ENCODE data around the gene BACH2.

BACH2 gene

DNA sequence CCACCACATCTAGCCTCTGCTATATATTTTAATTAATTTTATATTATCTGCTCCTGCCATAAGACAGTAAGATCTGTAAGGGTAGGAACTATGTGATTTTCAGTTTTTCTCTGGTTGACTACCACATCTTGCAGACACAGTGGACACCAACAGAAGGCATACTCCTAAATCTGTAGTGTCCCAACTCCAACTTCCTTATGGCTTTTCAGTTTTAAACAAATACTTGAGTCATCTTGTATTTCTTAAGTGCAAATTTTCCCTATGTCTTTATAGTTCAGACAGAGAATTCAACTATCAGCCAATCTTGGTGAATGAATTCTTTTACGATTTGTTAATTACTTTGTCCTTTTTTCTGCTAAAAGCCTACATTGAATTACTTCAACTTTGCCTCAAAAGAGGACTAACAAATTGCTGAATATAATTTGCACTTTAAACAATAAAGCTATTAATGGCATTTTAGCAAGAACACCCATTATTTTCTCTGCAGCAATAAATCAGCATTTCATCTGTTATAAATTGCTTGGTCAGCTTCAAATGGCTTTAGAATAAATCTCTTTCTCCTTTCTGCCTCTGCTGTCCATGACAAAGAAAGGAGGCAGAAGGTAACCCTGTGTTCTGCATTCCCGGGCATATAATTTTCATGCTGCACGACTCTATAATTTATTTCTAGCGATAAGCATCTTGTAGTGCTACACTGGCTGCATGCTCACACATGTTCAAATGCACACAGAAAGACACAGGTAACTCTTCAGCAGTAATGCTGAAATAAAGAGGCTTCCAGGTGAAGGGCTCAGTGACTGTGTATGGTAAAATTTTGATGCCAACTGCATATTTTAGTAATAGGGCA lies 144.8 kb downstream of the BACH2 start:
- H3K4me3 ChIP-seq (ENCODE audit: low read depth, low read length) = no peak overlapping the region
- no peak overlapping the region for H2AFZ ChIP-seq
- H3K4me1 ChIP-seq = no peaks in the 10 kb centered on the region
- TF ChIP-seq, protein P1, sequence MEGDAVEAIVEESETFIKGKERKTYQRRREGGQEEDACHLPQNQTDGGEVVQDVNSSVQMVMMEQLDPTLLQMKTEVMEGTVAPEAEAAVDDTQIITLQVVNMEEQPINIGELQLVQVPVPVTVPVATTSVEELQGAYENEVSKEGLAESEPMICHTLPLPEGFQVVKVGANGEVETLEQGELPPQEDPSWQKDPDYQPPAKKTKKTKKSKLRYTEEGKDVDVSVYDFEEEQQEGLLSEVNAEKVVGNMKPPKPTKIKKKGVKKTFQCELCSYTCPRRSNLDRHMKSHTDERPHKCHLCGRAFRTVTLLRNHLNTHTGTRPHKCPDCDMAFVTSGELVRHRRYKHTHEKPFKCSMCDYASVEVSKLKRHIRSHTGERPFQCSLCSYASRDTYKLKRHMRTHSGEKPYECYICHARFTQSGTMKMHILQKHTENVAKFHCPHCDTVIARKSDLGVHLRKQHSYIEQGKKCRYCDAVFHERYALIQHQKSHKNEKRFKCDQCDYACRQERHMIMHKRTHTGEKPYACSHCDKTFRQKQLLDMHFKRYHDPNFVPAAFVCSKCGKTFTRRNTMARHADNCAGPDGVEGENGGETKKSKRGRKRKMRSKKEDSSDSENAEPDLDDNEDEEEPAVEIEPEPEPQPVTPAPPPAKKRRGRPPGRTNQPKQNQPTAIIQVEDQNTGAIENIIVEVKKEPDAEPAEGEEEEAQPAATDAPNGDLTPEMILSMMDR (IDR thresholded peaks at IDR 0.05) = no peak
- no peaks in the 10 kb centered on the region for H3K27me3 ChIP-seq (ENCODE audit: control insufficient read depth, insufficient read depth, low read length)
- H3K9ac ChIP-seq = no peak overlapping the region
- peaks cover under 1% of the 10 kb centered on the region for H3K79me2 ChIP-seq
- no peak overlapping the region for H3K27ac ChIP-seq
- H3K9me3 ChIP-seq (ENCODE audit: control insufficient read depth, low read length) = no peaks in the 10 kb centered on the region
- H3K4me2 ChIP-seq (ENCODE audit: low read length) = no peak overlapping the region
- no peaks in the 10 kb centered on the region for H3K36me3 ChIP-seq (ENCODE audit: control insufficient read depth, insufficient read depth, low read length)

DNA sequence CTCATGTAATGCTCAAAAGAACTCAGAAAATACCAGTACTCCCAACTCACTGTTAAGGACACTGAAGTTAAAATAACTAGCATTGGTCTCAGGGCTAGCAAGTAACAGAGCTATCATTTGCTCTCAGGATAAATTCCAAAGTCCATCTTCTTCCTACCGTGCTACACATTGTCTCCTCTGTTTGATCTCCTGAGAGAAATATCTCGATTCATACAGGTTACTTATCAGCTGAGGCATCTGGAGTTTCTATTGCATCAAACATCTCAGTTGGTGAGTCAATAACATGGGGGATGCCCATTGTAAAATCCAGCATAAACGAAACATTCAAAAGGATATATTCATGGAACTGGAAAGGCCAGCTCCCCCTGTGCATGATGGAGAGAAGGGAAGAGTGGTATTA lies 147.4 kb downstream of the BACH2 start:
- TF ChIP-seq, protein P1 (IDR thresholded peaks at IDR 0.05) = no peak
- no peaks in the 10 kb centered on the region for H3K36me3 ChIP-seq (ENCODE audit: control insufficient read depth, insufficient read depth, low read length)
- H3K9me3 ChIP-seq (ENCODE audit: control insufficient read depth, low read length) = no peaks in the 10 kb centered on the region
- H3K4me1 ChIP-seq = no peaks in the 10 kb centered on the region
- H3K79me2 ChIP-seq = peaks cover 2% of the 10 kb centered on the region
- no peak overlapping the region for H3K9ac ChIP-seq
- no peak overlapping the region for H3K27ac ChIP-seq
- H3K4me3 ChIP-seq (ENCODE audit: low read depth, low read length) = no peak overlapping the region
- no peak overlapping the region for H2AFZ ChIP-seq
- no peak overlapping the region for H3K4me2 ChIP-seq (ENCODE audit: low read length)
- H3K27me3 ChIP-seq (ENCODE audit: control insufficient read depth, insufficient read depth, low read length) = no peaks in the 10 kb centered on the region

DNA sequence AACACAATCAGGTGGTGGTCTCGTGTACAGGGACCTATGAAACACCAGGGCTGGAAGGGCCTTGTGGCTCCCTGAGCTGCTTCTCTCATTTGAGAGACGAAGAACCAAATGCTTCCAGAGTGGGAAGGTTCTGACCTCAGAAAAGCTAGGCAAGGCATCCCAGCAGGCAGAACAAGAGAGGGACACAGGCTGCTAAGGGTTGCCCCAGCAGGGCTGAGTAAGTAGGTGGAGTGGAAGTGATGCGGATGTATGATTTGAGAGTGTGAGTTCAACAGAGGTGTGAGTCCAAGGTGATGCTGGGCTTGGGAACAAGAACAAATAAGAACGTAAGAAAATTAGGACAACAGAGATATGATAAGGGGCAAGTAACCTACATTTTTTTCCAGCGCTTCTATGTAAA lies 147.8 kb downstream of the BACH2 start:
- H3K4me3 ChIP-seq (ENCODE audit: low read depth, low read length) = no peak overlapping the region
- TF ChIP-seq, protein P1 (IDR thresholded peaks at IDR 0.05) = no peak
- H3K9me3 ChIP-seq (ENCODE audit: control insufficient read depth, low read length) = no peaks in the 10 kb centered on the region

DNA sequence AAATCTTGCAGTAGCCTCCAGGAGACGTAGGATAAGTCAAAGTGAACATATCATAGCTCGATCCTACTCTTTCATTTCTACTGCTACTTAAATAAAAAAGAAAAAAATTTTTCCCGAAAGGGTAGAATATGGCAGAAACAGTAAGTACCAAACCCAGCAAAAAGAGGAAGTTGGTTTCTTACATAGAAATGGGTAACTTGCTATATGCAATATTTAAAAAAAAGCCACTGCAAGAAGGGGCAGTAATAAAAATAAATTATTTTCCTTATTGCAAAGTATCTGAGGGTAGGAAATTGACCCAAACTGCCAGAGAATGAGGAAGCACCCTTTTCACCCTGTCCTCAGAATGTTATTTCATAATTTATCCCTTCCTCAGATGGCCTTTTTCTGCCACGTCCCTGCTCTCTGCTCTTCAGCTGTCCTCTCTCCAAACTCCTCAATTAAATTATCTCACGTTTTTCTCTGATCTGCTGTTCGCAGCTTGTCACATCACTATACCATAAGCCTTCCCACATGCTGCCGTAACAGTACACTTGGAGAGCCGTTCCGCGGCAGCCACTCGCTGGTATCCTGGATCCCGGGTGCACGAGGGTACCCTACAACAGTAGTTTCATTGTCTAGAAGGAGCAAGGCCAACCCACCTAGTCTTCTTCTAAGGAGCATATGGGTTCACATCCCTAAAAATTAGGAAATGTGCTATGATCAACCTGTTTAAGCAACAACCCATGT lies 149.6 kb downstream of the BACH2 start:
- H3K4me2 ChIP-seq (ENCODE audit: low read length) = no peak overlapping the region
- no peak overlapping the region for H3K27ac ChIP-seq
- no peak overlapping the region for H2AFZ ChIP-seq
- no peaks in the 10 kb centered on the region for H3K36me3 ChIP-seq (ENCODE audit: control insufficient read depth, insufficient read depth, low read length)
- H3K27me3 ChIP-seq (ENCODE audit: control insufficient read depth, insufficient read depth, low read length) = no peaks in the 10 kb centered on the region
- TF ChIP-seq, protein P1 (IDR thresholded peaks at IDR 0.05) = no peak
- H3K4me1 ChIP-seq = no peaks in the 10 kb centered on the region
- H3K9me3 ChIP-seq (ENCODE audit: control insufficient read depth, low read length) = no peaks in the 10 kb centered on the region
- no peak overlapping the region for H3K9ac ChIP-seq
- no peak overlapping the region for H3K4me3 ChIP-seq (ENCODE audit: low read depth, low read length)
- H3K79me2 ChIP-seq = peaks cover 4% of the 10 kb centered on the region

More for the DNA sequence above, 147.8 kb downstream of the BACH2 start:
- H3K79me2 ChIP-seq = peaks cover 4% of the 10 kb centered on the region
- H3K9ac ChIP-seq = no peak overlapping the region
- H3K4me1 ChIP-seq = no peaks in the 10 kb centered on the region
- no peaks in the 10 kb centered on the region for H3K36me3 ChIP-seq (ENCODE audit: control insufficient read depth, insufficient read depth, low read length)
- H2AFZ ChIP-seq = no peak overlapping the region
- H3K4me2 ChIP-seq (ENCODE audit: low read length) = no peak overlapping the region
- H3K27ac ChIP-seq = no peak overlapping the region
- no peaks in the 10 kb centered on the region for H3K27me3 ChIP-seq (ENCODE audit: control insufficient read depth, insufficient read depth, low read length)

All from parathyroid adenoma (tissue), 2 donors.